GM18498 (cell line): ENCODE results near the gene GLI2.

Experiments used
- ATAC-seq: cut with Tn5 transposase; IDR thresholded peaks from one replicate; pipeline ENCODE4 v1.9.1; 2021; ENCODE audit warnings: mild to moderate bottlenecking, moderate library complexity; ENCODE audit not compliant: unreplicated experiment

Gene GLI2

DNA sequence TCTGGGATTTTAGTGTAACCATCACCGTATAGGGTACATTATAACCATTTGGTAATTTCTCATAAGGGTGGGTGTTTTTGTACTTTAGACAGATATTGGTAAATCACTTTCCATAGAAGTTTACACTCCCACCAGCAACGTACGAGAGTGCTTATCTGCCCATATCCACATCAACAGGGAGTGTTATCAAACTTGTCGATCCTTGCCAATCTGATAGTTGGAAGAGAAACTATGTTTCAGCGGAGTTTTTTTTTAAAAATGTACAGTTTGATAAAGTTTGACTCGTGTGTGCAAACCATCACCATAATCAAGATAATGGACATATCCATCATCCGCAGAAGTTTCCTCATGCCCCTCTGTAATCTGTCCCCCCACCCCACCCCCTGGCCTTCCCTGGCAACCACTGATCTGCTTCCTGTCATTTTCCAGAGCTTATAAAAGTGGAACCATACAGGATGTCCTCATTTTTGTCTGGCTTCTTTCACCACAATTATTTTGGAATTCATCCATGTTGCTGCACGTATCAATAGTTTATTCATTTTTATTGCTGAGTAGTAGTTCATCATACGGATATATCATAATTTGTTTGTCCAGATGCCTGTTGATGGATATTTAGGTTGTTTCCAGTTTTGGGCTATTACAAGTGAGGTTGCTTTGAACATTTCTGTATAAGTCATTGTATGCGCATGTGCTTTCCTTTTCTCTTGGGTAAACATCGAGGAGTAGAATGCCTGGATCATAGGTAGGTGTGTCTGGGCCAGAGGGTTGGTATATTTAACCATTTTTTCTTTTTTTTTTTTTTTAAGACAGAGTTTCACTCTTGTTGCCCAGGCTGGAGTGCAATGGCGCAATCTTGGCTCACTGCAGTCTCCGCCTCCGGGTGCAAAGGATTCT, 18.6 kb downstream of the GLI2 start:
- no peak for ATAC-seq

DNA sequence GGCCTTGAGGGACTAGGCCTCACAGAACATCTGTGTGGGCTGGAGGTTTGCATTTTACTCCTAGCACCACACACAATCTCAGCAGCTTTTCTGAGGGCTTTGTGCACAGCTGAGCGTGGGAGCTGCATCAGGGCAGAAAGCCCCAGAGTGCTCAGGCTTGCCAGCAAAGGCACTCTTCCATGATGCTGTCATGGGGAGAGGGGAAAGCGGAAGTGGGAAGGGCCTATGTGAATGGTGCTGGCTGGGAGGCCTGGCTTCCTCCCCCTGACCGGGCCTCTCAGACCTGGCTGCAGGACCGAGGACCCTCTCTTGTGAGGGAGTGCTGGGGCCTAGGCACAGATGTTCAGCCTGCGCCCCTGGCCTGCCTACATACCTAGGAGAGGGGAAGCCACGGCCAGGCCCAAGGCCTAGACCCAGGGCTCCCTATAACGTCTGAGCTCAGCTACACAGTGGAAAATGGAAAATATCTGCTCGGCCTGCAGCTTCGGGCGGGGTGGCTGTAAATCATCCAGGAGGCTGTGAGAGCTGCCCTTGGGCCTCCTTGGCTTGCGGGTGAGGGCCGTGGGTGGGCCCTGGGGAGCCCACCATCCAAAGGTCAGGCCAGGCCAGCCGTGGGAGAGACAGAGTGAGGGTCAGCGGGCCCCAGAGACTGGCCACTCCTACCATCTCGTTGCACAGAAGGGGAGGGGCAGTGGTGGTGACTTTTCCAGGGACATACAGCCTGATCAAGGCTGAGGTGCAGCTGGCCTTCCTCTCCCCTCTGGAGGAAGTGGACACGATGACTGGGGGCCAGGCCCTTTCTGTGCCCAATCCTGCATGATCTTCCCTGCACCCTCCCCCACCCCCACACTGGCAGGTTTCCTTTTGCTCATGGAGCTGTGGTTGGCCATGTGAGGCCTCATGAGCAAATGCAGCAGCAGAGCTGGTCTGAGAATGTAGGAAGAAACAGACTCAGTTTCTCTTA, 22.8 kb downstream of the GLI2 start:
- ATAC-seq, result no peak

DNA sequence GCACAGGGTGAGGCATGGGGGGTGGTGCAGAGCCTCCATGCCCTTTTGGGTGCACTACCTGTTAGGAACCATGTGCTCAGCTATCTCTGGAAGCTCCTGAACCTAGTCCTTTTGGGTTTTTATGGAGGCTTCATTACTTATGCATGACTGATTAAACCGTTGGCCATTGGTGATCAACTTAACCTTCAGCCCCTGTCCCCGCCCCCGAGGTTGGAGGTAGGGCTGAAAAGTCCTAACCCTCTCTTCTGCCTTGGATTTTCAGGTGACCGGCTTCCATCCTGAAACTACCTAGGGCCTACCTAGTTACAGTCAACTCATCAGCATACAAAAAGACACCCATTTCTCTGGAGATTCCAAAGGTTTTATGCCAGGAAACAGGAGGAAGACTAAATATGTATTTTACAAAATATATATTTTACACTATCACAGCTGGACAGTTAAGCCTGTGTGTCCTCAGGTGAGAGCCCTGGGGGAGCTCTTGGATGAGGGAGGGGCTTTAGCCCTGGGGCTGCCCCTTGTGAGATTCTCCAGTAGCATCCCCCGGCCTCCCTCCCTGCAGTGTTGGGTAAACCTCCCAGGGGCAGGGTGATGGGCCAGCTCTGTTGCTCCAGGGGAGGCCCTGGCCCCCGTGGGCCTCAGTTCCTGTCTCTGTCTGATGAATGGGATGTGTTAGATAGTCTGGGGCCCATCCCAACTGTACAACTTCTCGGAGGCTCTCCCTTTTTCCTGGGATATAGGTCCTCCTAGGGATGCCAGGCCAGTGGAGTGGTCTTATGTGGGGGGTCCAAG, 24.1 kb downstream of the GLI2 start:
- no peak for ATAC-seq

DNA sequence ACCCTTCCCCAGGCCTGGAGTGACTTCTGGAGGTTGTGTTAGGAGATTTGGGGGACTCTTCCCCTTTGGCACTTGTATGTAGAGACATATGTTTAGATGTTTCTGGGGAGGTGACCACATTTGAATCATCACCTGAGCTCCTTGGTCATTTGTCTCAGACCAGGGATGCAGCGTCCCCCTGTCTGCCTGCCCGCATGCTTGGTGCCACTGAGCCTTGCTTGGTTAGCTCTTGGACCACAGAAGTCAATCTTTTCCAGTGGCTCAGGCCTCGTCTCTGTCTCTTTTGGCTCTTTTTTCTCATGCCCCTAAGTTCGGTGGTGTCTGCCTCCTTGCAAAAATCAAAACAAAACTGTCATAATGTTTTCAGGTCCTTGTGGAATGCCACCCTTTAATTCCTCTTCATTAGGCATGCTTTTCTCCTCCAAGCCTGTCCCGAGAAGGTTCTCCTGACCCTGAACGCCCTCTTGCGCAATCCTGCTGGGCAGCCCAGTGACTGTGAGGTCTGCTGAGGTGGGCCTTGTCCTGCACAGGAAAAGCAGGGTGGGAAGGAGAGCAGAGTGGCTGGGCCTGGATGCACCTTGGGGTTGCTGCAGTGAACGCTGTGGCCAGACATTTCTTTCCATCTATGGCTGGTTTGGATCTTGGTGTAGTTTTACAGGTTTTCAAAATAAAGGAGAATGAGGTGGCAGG, 24.9 kb downstream of the GLI2 start:
- no peak for ATAC-seq

DNA sequence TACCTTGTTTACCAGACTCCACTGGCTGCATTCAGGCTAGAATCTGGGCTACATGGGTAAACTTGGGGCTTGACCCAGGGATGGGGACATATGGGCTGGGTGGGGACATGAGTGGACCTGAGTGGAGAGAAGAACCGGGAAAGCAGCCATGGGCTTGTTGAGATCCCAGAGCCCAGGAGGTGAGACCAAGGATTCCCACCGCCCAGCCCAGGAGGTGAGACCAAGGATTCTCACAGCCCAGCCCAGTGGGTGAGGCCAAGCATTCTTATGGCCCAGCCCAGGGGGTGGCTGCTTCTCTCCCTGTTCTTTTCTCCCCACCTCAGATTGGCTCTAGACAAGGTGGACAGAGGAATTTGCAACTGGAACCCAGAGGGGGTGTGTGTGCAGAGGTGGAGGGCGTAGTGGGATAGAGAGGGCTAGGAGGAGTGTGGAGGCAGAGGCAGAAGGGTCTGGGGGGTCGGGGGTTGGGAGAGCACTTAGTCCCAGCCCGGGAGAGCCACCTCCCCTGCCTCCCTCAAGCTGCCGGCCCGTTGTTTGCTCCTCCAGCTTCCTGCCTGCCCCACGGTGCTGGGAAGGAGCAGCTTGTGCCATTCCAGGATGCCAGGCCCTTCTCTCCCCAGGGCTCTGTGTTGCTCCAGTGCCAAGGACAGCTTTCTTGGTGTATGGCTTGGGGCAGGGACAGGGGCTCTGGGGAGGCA, 25.6 kb downstream of the GLI2 start:
- ATAC-seq, result no peak

DNA sequence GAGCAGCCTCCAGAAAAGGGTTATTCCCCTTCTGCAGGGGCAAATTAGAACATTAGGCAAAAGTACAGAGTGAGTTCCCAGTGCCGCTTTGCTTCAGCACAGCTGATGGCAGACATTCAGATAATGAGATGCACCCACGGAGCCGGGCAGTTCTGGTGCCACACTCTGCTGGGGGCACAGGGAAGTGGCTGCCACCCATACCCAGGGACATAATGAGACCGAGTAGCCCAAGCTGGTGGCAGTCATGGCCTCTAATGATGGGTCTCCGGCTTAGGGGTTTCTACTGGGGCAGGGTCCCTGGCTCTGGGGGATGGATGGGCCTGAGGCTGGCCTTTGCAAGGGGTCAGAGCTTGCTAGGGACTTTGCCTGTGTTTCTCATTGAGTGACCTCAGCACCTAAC, 26.2 kb downstream of the GLI2 start:
- ATAC-seq, result no peak

DNA sequence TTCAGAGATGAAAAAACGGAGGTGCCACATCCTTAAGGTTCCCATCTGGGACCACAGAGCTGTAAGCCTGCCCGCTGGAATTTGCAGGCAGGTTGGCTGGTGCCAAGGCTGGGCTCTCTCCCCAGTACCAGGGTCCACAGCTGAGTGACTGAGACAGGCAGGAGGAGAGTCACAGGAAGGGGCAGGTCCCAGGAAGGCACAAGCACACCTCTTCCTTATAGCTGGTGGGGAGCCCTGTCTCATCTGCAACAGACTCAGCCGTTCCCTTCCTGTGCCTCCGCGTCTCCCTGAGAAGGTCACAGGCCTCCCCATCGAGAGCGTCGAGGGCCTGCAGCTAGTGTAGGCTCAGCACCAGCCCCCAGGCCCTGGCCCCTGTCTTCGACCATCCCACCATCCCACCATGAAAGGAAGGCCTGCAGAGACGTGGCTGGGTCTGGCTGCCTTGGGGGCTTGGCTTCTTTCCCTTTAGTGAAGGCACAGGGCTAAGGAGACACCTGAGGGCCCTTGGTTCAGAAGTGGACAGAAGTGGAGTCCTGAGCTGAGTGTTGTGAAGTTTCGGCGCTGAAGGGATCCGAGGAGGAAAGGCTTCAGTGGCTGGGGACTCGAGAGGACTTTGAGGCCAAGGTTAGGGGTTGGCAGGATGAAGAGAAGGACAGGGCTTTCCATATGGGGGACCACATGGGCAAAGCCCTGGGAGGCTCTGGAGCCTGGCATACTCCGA, 26.8 kb downstream of the GLI2 start:
- no peak for ATAC-seq

DNA sequence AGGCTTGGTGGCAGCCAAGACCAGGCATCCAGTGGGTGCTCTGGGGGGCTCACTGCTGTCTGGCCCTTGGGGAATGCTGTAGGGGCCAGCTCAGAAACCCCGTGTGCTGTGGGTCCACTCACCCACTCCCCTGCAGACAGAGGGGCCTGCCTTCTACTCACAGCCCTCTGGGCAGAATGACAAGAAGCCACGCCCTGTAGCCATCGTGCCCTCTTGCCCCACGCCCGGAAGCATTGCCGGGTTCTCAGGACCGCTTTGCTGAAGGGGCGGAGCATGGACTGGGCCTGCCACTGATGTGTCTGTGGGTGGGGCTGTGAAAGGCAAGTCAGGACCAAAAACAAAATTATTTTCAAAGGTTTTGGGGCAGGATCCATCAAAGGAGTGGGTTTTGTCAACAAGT, 27.8 kb downstream of the GLI2 start:
- ATAC-seq, result no peak

DNA sequence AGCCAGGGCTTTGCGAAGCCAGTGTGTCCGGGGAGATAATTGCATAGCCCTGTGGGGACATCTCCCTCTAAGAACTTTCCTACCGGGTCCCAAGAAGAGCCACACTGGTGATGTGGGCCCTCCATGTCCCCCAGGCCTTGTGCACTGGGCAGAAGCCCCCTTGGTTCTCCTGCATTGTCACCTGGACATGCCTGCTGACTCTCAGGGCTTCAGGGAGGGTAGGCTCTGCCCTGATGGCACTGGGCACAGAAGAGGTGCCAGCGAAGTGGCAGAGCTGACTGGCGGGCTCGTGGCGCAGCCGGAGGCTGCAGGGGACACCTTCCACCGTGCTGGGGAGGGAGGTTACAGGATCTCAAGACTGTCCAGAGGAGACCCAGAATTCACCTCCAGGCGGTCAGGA, 28.3 kb downstream of the GLI2 start:
- ATAC-seq, result no peak

DNA sequence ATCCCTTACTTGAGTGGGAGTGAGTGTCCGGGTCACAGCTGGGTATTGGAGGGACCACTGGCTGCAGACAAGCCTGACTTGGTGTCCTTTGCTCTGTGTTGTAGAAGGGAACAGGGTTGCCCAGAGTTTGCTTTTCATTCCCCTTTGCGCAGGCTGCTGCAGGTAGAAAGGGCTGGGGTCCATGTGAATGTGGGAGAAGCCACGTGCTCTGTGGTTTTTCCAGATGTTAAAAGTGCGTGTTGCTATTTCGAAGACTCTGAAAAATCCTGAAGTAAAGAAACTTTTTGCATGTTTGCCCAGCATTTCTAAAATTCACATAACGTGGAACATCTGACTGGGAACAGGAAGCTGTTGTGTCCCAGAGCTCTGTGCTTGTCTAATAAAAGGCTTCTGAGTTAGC, 28.8 kb downstream of the GLI2 start:
- no peak for ATAC-seq

DNA sequence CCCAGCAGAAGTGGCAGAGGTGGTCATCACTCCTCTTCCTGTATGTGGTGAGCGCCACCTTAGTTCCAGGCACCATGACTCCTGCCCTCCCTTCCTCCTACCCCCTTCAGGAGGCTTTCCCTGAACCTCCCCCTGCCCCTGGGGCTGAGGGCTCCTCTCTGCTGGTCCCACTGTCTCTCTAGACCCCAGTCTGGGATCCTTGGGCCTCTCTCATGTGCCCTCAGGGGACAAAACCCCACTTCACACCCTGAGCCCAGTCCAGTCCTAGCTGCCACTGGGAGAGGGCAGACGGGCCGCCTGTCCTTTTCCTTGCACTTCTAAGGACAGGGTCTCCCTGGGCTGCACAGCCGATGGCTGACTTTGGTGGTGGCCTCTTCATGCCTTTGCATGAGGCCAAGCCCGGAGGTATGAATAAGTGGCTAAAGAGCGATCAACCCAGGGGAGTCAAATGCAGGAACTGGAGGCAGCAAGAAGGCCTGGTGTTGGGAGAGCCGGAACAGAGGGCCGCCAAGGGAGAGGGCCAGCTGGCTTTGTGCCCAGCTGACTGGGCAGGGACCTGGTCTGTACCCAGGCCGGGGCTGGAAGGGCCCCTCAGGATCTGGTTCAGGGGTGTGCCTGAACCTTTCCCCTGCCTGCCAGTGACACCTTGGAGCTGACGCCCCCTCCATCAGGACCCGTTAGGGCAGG, 29.5 kb downstream of the GLI2 start:
- no peak for ATAC-seq

DNA sequence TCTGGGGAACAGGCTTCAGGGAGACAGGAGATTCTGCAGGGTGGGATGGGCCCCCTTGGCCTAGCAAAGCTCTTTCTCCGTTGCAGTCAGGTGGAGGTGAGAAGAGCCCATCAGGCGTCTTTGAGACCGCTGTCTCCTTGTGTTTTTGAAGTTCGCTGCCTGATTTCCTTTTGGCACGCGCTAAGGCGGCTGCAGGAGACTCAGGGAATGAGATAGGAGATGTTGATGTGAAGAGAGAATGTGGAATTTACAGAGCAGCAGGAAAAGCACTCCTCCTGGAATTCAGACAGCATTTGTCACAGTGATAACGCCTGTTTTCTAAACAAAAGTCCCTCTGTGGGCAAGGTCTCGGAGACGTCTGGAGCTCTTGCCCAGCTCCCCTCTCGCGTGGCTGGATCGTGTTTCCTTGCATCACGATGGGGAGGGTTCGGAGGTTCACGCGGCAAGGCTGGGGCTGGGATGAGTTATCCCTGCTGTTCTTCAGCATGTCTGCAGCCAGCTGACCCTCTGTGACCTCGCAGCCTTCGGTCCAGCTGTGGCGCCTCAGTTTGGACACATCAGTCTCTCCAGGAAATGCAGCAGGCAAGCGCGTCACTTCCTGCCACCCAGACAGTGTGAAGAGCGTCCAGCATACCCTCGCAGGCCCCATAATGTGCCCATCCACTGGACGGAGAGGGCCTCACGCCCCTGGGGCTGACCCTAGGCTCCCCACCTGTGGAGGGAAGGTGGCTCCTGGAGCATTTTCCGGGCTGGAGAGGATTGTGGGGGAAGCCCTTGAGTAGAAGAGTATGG, 30.2 kb downstream of the GLI2 start:
- no peak for ATAC-seq

DNA sequence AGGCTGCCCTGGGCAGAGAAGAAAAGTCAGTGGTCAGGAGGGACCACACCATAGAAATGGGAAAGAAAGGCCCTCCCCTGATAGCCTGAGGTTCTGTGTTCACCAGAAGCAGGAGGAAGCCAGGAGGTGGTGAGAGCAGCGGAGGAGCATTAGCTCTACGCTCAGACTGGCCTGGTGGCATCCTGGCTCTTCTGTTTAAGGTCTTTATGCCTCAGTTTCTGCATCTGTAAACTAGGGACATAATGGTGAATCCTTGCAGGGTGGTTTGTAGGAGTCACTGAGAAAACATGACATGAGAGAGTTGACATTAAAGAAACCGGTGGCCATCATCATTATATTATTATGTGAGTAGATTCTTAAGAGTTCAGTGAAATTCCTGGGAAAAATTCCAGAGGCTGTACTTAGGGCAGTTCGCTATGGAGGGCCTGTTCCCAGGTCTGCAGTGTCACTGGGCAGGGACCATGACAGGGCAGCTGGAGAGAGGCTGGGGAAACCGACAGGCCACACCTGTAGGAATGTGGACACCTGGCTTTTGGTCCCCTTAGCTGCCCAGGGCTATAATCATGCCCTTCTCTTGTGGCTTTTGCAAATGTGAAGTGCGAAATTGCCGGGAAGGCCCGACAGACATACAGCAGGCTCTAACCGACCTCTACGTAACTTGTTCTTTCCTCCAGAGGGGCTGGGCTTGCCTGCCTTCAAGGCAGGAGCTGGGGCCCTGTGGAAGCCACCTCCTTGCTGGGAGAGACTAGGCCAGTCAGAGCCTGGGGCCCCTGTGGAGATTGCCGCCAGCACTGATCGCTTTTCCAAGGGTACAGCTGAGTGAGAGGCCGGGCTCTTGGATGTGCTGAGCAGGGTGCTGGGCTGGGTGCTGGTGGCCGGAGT, 31.0 kb downstream of the GLI2 start:
- no peak for ATAC-seq

DNA sequence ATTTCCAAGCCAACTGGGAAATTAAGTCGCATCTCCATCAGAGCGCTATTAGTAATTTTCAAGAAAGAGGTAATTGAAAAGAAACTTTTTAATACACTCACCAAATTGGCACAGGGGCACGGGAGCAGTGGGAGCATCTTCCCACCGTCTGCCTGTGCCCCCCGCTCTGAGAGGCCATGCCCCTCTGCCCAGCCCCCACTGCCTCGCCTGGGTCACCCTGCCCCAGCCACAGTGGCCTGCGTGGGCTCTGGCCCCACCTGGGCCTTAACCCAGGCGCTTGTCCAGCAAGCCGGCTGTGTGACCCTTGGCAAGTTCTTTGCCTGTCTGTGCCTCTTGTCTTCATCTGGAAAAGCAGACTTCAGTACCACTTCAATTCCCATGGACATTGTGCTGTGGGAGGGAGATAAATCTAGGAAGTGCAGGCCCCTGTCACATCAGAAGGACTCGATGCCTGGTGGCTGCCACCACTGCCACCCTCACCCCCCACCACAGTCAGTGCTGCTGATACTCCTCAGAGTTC, 31.9 kb downstream of the GLI2 start:
- ATAC-seq, result no peak

DNA sequence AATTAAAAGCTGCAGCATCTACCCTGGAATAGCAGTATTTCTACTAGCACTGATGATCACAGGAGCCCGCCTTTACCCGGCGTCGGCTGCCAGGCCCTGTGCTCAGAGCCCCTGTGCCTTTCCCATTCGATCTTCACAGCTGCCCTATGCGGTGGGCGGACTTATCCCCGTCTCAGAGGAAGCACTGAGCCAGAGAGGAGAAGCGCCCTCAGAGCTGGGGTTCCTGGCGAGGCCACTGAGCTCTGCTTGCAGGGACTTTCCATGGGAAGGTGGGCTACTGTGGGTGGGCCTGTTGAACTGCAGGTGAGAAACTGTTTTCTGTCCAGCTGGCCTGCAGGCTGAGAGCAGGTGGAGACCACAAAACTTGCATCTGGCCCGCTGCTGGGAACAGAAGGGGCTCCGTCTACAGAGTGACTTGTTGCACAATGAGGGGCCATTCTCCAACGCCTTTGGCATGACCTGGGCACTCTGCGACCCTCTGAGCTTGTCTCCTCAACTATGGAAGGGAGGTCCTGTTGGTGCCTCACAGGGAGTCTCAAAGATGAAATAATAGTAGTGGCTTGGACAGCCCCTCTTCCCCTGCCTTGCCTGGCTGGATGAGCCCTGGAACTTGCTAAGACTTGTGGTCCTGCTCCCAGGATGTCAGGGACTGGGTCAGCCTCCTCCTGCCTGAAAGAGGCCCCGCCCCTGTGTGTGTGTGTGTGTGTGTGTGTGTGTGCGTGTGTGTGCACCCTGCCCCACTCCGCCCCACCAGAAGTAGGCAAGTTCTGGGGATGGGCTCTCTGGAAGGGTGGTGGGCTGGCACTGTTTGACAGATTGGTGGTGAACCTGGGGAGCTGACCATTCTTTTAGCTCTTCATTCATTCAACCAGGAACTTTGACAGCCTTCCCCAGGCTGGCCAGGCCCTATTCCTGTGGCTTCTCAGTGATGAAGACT, 32.7 kb downstream of the GLI2 start:
- ATAC-seq, result no peak
